Esophagus muscularis mucosa (tissue), 3 donors: Measurements from ENCODE around the gene TNFAIP2.

Experiments used
- CTCF ChIP-seq, 3 experiments: fragments of 200-600 bp in 2 of 3; fragments of 450-650 bp in 1 of 3; sonication (generic) in 2 of 3; IDR thresholded peaks; one replicate each; pipeline ENCODE4 v1.5.1; 2017 to 2019; ENCODE audit warnings: antibody characterized with exemption in 3 of 3, mild to moderate bottlenecking in 2 of 3, moderate library complexity in 1 of 3
- POLR2A ChIP-seq: fragments of 450-650 bp; IDR thresholded peaks from one replicate; pipeline ENCODE4 v1.6.1; 2017; ENCODE audit warnings: antibody characterized with exemption, moderate library complexity, mild to moderate bottlenecking, low read depth
- POLR2AphosphoS5 ChIP-seq, 2 donors: sonication (generic); formaldehyde crosslinking; IDR thresholded peaks; one replicate each; pipeline ENCODE4 v1.6.1; 2017; ENCODE audit warnings: antibody characterized with exemption in 2 of 2

DNA sequence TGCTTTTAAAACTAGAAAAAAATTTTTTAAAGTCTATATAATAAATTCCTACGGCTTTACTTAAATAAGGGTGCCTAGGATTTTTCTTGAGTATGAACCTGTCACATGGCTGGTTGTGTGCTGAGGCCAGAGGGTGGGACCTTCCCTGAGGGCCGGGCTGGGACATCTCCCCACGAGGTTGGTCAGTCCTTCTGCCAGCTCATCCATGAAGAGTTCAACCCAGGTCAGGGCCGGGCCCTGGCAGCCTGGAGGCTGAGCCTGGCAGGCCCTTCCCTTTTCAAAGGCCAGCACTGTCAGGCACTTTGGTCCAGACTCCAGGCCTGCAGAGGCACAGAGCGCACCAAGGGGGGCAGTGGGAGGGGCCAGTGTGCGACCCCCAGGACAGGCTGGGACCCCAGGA lies 31.7 kb downstream of the TNFAIP2 start:
- TF ChIP-seq CTCF (IDR thresholded peaks at IDR 0.05): no peak
- TF ChIP-seq POLR2A: no peak
- TF ChIP-seq POLR2AphosphoS5 (IDR thresholded peaks at IDR 0.05): peak in 1 of 2 donors; percentile 61
